Mesendoderm (in vitro differentiated cells): Measurements from ENCODE around the gene SULT1C4. TPM values are rescaled to one million over a fixed set of nuclear protein-coding genes. Genes with fewer than 3 reads are reported as not detected.

Experiments used
- DNase-seq: peaks from one replicate; pipeline ENCODE4 v3.0.0; 2013
- H2AK5ac ChIP-seq: 2 replicates; pipeline ENCODE4 v1.6.1; 2013; ENCODE audit warnings: low read length, inconsistent platforms
- H2BK120ac ChIP-seq: 2 replicates; pipeline ENCODE4 v1.6.1; 2013; ENCODE audit warnings: low read depth, mild to moderate bottlenecking, low read length, moderate library complexity, mixed read lengths
- H2BK15ac ChIP-seq: replicated peaks from 2 replicates; pipeline ENCODE4 v1.6.1; 2013; ENCODE audit warnings: low read depth, mild to moderate bottlenecking, moderate library complexity
- H2BK5ac ChIP-seq: 2 replicates; pipeline ENCODE4 v1.6.1; 2013; ENCODE audit warnings: low read length, inconsistent platforms
- H3K18ac ChIP-seq: 2 replicates; pipeline ENCODE4 v1.6.1; 2013; ENCODE audit warnings: mild to moderate bottlenecking, low read length, mixed read lengths
- H3K23ac ChIP-seq: one replicate; pipeline ENCODE4 v1.6.1; 2013; ENCODE audit warnings: low read length
- H3K27ac ChIP-seq: 2 replicates; pipeline ENCODE4 v1.5.1; 2013; ENCODE audit warnings: low read depth, mild to moderate bottlenecking, inconsistent platforms, low read length, moderate library complexity
- H3K27me3 ChIP-seq: 2 replicates; pipeline ENCODE4 v1.6.1; 2013; ENCODE audit warnings: low read length, control low read depth, mild to moderate bottlenecking, inconsistent platforms; ENCODE audit not compliant: insufficient read depth, poor library complexity
- H3K36me3 ChIP-seq: 2 replicates; pipeline ENCODE4 v1.6.1; 2013; ENCODE audit warnings: low read length, inconsistent platforms; ENCODE audit not compliant: control insufficient read depth, insufficient read depth
- H3K4ac ChIP-seq: one replicate; pipeline ENCODE4 v1.6.1; 2013; ENCODE audit warnings: low read depth, mild to moderate bottlenecking, low read length, moderate library complexity
- H3K4me1 ChIP-seq: 2 replicates; pipeline ENCODE4 v1.6.1; 2013; ENCODE audit warnings: low read depth, low read length, inconsistent platforms; ENCODE audit not compliant: control insufficient read depth
- H3K4me2 ChIP-seq: 2 replicates; pipeline ENCODE4 v1.6.1; 2013; ENCODE audit warnings: low read length
- H3K4me3 ChIP-seq: 2 replicates; pipeline ENCODE4 v1.5.1; 2013; ENCODE audit warnings: mild to moderate bottlenecking, low read length
- H3K56ac ChIP-seq: one replicate; pipeline ENCODE4 v1.6.1; 2013; ENCODE audit warnings: low read length
- H3K79me1 ChIP-seq: 2 replicates; pipeline ENCODE4 v1.6.1; 2013; ENCODE audit warnings: low read length, inconsistent platforms
- H3K79me2 ChIP-seq: 2 replicates; pipeline ENCODE4 v1.6.1; 2013; ENCODE audit warnings: mild to moderate bottlenecking, low read length; ENCODE audit not compliant: control insufficient read depth, insufficient read depth
- H3K9ac ChIP-seq: 2 replicates; pipeline ENCODE4 v1.6.1; 2013; ENCODE audit warnings: low read length, inconsistent platforms
- H4K5ac ChIP-seq: one replicate; pipeline ENCODE4 v1.6.1; 2013; ENCODE audit warnings: low read length
- H4K8ac ChIP-seq: one replicate; pipeline ENCODE4 v1.6.1; 2013; ENCODE audit warnings: low read depth, mild to moderate bottlenecking, control low read depth, low read length, moderate library complexity
- WGBS: extraction: QIAGEN DNeasy Blood & Tissue Kit; methylation state at CpG from one replicate; pipeline ENCODE4 v1.1.7; 2013; ENCODE audit warnings: low lambda C conversion rate, missing lambda C conversion rate; ENCODE audit not compliant: insufficient coverage; ENCODE audit errors: extremely low coverage; 5-methylcytosine and 5-hydroxymethylcytosine counted together
- polyA plus RNA-seq, 2 experiments: library from polyadenylated mRNA; stranded (reverse); fragments of 200-250 nt; gene quantifications; one replicate each; pipeline ENCODE4 v1.2.3, GENCODE V29; 2013

Gene SULT1C4
- 1.2 TPM for polyA plus RNA-seq (2013, experiment 1 of 2)
- polyA plus RNA-seq (2013, experiment 2 of 2): 0.95 TPM

GRCh38 chr2:108377815-108378630 is at the start of gene SULT1C4:
SULT1C4 (plus strand) TSS chr2:108377954; CDS start chr2:108378338, 384 bp downstream.
- Histone ChIP-seq H4K8ac (no peak within 1 kb of the TSS), H3K4me1 (no peaks in the 10 kb centered on the region), H3K56ac (peak within 1 kb of the TSS; percentile 18), H2BK5ac (no peak within 1 kb of the TSS), H3K18ac (peak within 1 kb of the TSS; percentile 76), H3K4ac (peak within 1 kb of the TSS; percentile 25), H2AK5ac (no peak within 1 kb of the TSS), H3K4me2 (no peak within 1 kb of the TSS), H3K4me3 (no peak within 1 kb of the TSS), H3K9ac (peak within 1 kb of the TSS; percentile 3), H3K27ac (no peak within 1 kb of the TSS), H3K79me1 (no peaks in the 10 kb centered on the region), H2BK15ac (no peak within 1 kb of the TSS), H3K23ac (no peak within 1 kb of the TSS), H3K79me2 (no peaks in the 10 kb centered on the region), H4K5ac (no peak within 1 kb of the TSS), H2BK120ac (peak within 1 kb of the TSS; percentile 63), H3K27me3 (no peaks in the 10 kb centered on the region), H3K36me3 (no peaks in the 10 kb centered on the region)
- no CpG with 5 or more reads among the region's 13 CpGs for WGBS
- DNase-seq: peak; percentile 49

- Histone ChIP-seq H2AK5ac (no peak overlapping the region), H3K4me1 (no peaks in the 10 kb centered on the region), H3K56ac (no peak overlapping the region), H3K18ac (no peak overlapping the region), H4K5ac (no peak overlapping the region), H3K4me3 (no peak overlapping the region), H4K8ac (no peak overlapping the region), H3K79me1 (no peaks in the 10 kb centered on the region), H3K27ac (no peak overlapping the region), H3K23ac (no peak overlapping the region), H3K27me3 (no peaks in the 10 kb centered on the region), H2BK15ac (no peak overlapping the region), H2BK5ac (no peak overlapping the region), H3K4ac (no peak overlapping the region), H3K4me2 (no peak overlapping the region), H3K79me2 (no peaks in the 10 kb centered on the region), H2BK120ac (no peak overlapping the region), H3K9ac (no peak overlapping the region), H3K36me3 (no peaks in the 10 kb centered on the region)
- DNase-seq: no peak
- WGBS: no CpG with 5 or more reads among the region's 2 CpGs
Measured at GRCh38 chr2:108329771-108330170, 48.0 kb upstream of the SULT1C4 start.

- no CpG with 5 or more reads among the region's 3 CpGs for WGBS
- H2BK120ac ChIP-seq: no peak overlapping the region
- no peak overlapping the region for H3K23ac ChIP-seq
- no peak overlapping the region for H3K4me2 ChIP-seq
- H3K4ac ChIP-seq: no peak overlapping the region
- H3K18ac ChIP-seq: no peak overlapping the region
- no peak overlapping the region for H4K5ac ChIP-seq
- no peak overlapping the region for H2AK5ac ChIP-seq
- DNase-seq: no peak
- H4K8ac ChIP-seq: no peak overlapping the region
- no peaks in the 10 kb centered on the region for H3K27me3 ChIP-seq
- H3K36me3 ChIP-seq: no peaks in the 10 kb centered on the region
- no peak overlapping the region for H3K4me3 ChIP-seq
- H3K79me2 ChIP-seq: no peaks in the 10 kb centered on the region
- H2BK5ac ChIP-seq: no peak overlapping the region
- no peaks in the 10 kb centered on the region for H3K4me1 ChIP-seq
- no peak overlapping the region for H2BK15ac ChIP-seq
- no peak overlapping the region for H3K27ac ChIP-seq
- no peaks in the 10 kb centered on the region for H3K79me1 ChIP-seq
- no peak overlapping the region for H3K56ac ChIP-seq
- H3K9ac ChIP-seq: no peak overlapping the region
Measured at GRCh38 chr2:108330979-108331378, 46.8 kb upstream of the SULT1C4 start.

GRCh38 chr2:108345951-108346350 is 31.8 kb upstream of the SULT1C4 start:
- Histone ChIP-seq H3K18ac (no peak overlapping the region), H3K79me1 (no peaks in the 10 kb centered on the region), H3K9ac (no peak overlapping the region), H2BK15ac (no peak overlapping the region), H3K56ac (no peak overlapping the region), H3K23ac (no peak overlapping the region), H4K5ac (no peak overlapping the region), H3K36me3 (no peaks in the 10 kb centered on the region), H3K79me2 (no peaks in the 10 kb centered on the region), H2BK5ac (no peak overlapping the region), H4K8ac (no peak overlapping the region), H3K4me1 (no peaks in the 10 kb centered on the region), H3K27ac (no peak overlapping the region), H2BK120ac (no peak overlapping the region), H2AK5ac (no peak overlapping the region), H3K4me3 (no peak overlapping the region), H3K4ac (no peak overlapping the region), H3K27me3 (no peaks in the 10 kb centered on the region), H3K4me2 (no peak overlapping the region)
- DNase-seq: no peak
- no CpG with 5 or more reads among the region's 3 CpGs for WGBS

- H4K8ac ChIP-seq: no peak overlapping the region
- H3K27me3 ChIP-seq: no peaks in the 10 kb centered on the region
- H3K79me1 ChIP-seq: no peaks in the 10 kb centered on the region
- H3K4me2 ChIP-seq: no peak overlapping the region
- H3K56ac ChIP-seq: no peak overlapping the region
- no peaks in the 10 kb centered on the region for H3K79me2 ChIP-seq
- no peaks in the 10 kb centered on the region for H3K4me1 ChIP-seq
- H3K18ac ChIP-seq: no peak overlapping the region
- no peak overlapping the region for H2BK120ac ChIP-seq
- H2AK5ac ChIP-seq: no peak overlapping the region
- no peak overlapping the region for H3K4ac ChIP-seq
- H3K4me3 ChIP-seq: no peak overlapping the region
- H3K27ac ChIP-seq: no peak overlapping the region
- no peak overlapping the region for H3K23ac ChIP-seq
- H3K36me3 ChIP-seq: no peaks in the 10 kb centered on the region
- H4K5ac ChIP-seq: no peak overlapping the region
- no peak overlapping the region for H3K9ac ChIP-seq
- no peak for DNase-seq
- H2BK5ac ChIP-seq: no peak overlapping the region
- WGBS: no CpG with 5 or more reads among the region's 3 CpGs
- no peak overlapping the region for H2BK15ac ChIP-seq
Measured at GRCh38 chr2:108346827-108347226, 30.9 kb upstream of the SULT1C4 start.
